Measurements from ENCODE around the gene ABCG1. TPM values are rescaled to one million over a fixed set of nuclear protein-coding genes. Genes with fewer than 3 reads are reported as not detected.

The ABCG1 gene
- total RNA-seq, 1 donor from 2014 or later: not detected

DNA sequence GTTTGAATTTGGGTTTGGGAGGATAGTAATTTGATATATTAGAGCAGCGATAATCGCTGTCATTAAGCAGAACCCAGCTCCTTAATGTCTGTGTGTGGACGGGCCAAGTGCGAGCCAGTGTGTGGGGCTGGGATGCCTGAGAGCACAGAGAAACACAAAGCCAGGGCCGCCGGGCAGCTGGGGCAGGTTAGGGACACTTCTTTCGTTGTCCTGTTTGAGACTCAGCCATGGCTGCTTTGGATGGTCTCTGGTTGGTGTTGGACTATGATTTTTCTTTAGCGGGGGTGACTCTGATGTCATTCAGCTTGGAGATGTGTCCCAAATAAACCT, 33.4 kb downstream of the ABCG1 start:
- no peak for DNase-seq (ENCODE audit: low read depth)
- no peak for TF ChIP-seq CTCF (conservative IDR thresholded peaks at IDR 0.05; ENCODE audit: low read depth, low read length)
- no peak overlapping the region for H3K4me3 ChIP-seq (ENCODE audit: low read depth, low read length)

DNA sequence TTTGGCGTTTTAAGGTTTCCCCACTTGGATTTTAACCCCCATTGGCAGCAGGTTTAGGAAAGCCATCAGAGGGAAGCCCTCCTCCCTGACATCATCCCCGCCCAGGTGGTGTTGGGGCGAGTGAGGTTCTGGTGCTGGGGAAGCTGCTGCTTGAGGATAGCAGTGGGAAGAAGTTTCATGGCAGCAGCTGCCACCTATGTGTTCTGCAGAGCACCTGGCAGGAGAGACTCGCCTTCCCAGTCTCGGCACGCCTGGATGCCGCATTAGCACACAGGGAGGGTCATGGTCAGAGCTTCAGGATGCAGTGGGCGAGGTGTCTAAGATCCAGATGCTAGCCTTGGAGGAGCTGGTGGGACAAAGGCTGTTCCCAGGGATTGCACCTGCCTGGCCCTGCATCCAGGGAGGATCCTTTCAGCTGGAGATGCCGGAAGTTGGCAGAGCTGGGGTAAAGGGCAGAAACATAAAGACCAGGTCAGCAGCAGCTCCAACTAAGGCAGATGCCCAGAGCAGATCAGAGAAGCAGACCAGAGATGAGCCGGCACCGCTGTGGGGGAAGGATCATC, 33.9 kb downstream of the ABCG1 start:
- TF ChIP-seq CTCF (conservative IDR thresholded peaks at IDR 0.05; ENCODE audit: low read depth, low read length): no peak
- no peak overlapping the region for H3K4me3 ChIP-seq (ENCODE audit: low read depth, low read length)
- DNase-seq (ENCODE audit: low read depth): no peak

DNA sequence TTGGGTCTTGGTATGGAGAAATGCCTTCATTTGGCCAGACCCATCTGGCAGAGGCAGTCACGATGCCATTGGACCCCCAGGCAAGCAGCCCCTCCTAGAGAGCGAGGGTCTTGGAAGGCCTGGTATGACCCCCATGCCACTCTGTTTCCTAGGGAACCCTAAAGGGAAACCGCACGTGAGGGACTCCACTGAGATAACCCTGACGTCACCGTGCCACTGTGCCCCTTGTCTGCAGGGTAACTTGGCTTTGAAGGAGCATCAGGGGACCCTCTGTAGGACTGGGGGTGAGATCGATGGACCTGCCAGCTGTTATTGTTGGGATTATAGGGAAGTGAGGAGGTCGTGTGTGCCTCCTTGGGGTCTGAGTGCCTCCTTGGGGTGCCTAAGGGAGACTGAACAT, 34.5 kb downstream of the ABCG1 start:
- H3K4me3 ChIP-seq (ENCODE audit: low read depth, low read length): no peak overlapping the region
- TF ChIP-seq CTCF (conservative IDR thresholded peaks at IDR 0.05; ENCODE audit: low read depth, low read length): no peak
- DNase-seq (ENCODE audit: low read depth): no peak

GRCh38 chr21:42254083-42254482, 35.1 kb downstream of the ABCG1 start:
- H3K4me3 ChIP-seq (ENCODE audit: low read depth, low read length): no peak overlapping the region
- no peak for TF ChIP-seq CTCF (conservative IDR thresholded peaks at IDR 0.05; ENCODE audit: low read depth, low read length)
- no peak for DNase-seq (ENCODE audit: low read depth)

DNA sequence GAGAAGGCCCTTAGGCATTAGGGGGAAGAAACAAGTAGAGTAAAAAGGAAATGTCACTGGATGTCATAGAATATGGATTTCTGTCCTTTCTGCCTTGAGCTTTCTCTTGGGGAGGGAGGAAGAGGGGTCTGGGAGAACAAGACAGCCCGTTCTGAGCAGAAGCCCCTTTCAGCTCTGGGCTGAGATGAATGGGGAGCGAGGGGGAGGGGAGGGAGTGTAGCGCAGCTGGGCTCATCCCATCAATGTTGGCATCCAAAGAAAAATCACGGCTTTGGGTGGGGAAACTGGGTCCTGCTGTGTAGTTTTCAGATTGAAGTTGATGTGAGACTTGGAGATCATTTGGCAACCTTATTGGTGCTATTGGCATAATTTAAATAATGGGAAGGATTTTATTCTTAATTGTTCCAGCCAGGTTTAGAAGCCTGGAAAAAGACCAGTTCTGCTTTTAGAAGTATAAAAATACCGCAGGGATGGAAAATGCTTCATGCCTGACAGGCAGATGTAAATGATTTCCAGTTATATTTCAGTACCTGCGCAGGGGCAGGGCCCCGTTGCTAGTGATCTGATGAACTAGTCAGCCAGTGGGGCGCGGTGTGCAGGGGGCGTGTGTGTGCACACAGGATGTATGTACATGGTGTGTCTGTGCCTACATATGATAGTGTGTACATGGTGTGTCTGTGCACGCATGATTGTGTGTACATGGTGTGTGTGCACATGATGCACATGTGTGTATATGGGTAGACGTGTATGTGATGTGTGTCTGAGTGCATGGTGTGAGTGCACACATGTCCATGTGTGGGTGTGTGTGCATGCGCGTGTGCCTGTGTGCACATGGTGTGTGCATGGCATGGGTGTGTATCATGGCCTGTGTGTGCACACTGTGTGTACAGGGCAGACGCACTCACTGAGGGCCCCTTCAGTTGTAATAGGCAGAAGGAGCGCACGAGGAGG, 36.0 kb downstream of the ABCG1 start:
- TF ChIP-seq CTCF (conservative IDR thresholded peaks at IDR 0.05; ENCODE audit: low read depth, low read length): no peak
- H3K4me3 ChIP-seq (ENCODE audit: low read depth, low read length): no peak overlapping the region
- no peak for DNase-seq (ENCODE audit: low read depth)

- H3K4me3 ChIP-seq (ENCODE audit: low read depth, low read length): no peak overlapping the region
- TF ChIP-seq CTCF (conservative IDR thresholded peaks at IDR 0.05; ENCODE audit: low read depth, low read length): no peak
- DNase-seq (ENCODE audit: low read depth): no peak
Observed at GRCh38 chr21:42255825-42256224, 36.9 kb downstream of the ABCG1 start.

Measured in epithelial cell of proximal tubule (primary cell).